H1 (cell line): ENCODE data around the gene DKK3. TPM values are rescaled to one million over a fixed set of nuclear protein-coding genes. Genes with fewer than 3 reads are reported as not detected.

Source experiments
- CTCF ChIA-PET: fragments of 300-600 bp; sonication (Branson Sonifier 250); formaldehyde crosslinking; loops from one replicate; lab custom pipeline; 2021; ENCODE audit not compliant: partially characterized antibody; lab: Charles Lee
- POLR2A ChIA-PET: fragments of 300-600 bp; sonication (Branson Sonifier 250); formaldehyde crosslinking; loops from one replicate; lab custom pipeline; 2021; ENCODE audit warnings: inconsistent platforms; ENCODE audit not compliant: partially characterized antibody; lab: Charles Lee
- DNase-seq, 2 experiments: peaks; one replicate each; pipeline versions ENCODE4 v3.0.0 to v3.0.0-alpha.2; 2010 to 2022; ENCODE audit warnings: low spot score in 2 of 2, low read depth in 1 of 2, mixed read lengths in 1 of 2
- FAIRE-seq: peaks from 2 replicates; lab custom pipeline; 2011; peaks lifted over from hg19 to GRCh38; lab: Jason Lieb, UNC
- H2AFZ ChIP-seq: 2 replicates; pipeline ENCODE4 v1.8.1; 2012; ENCODE audit warnings: low read length, inconsistent platforms
- H2AK5ac ChIP-seq: 2 replicates; pipeline ENCODE4 v1.6.1; 2013; ENCODE audit warnings: low read depth, low read length
- H2BK120ac ChIP-seq: replicated peaks from 2 replicates; pipeline ENCODE3; 2013; ENCODE audit warnings: low read depth, low read length, inconsistent platforms
- H2BK12ac ChIP-seq: 2 replicates; pipeline ENCODE4 v1.6.1; 2013; ENCODE audit warnings: low read depth, low read length
- H2BK15ac ChIP-seq: 2 replicates; pipeline ENCODE4 v1.6.1; 2013; ENCODE audit warnings: low read length
- H2BK20ac ChIP-seq: 2 replicates; pipeline ENCODE4 v1.6.1; 2013; ENCODE audit warnings: low read length
- H2BK5ac ChIP-seq: 2 replicates; pipeline ENCODE4 v1.6.1; 2013; ENCODE audit warnings: low read depth, low read length
- H3K14ac ChIP-seq: 2 replicates; pipeline ENCODE4 v1.6.1; 2013; ENCODE audit warnings: inconsistent platforms; ENCODE audit not compliant: insufficient read length
- H3K18ac ChIP-seq: 2 replicates; pipeline ENCODE4 v1.6.1; 2013; ENCODE audit warnings: low read length; ENCODE audit errors: extremely low read depth
- H3K23ac ChIP-seq: 2 replicates; pipeline ENCODE4 v1.6.1; 2013; ENCODE audit warnings: inconsistent platforms; ENCODE audit not compliant: insufficient read length
- H3K23me2 ChIP-seq: 2 replicates; pipeline ENCODE4 v1.6.1; 2013; ENCODE audit warnings: low read depth, low read length
- H3K27ac ChIP-seq: 2 replicates; pipeline ENCODE4 v1.6.1; 2011; ENCODE audit warnings: low read depth, low read length, inconsistent platforms
- H3K27me3 ChIP-seq, 4 experiments: replicated peaks in 1 of 4; 1 replicate in 1 of 4; 2 replicates in 3 of 4; pipeline versions ENCODE4 v1.6.1 to v1.8.1; 2011 to 2013; ENCODE audit warnings: low read length in 3 of 4, mild to moderate bottlenecking in 3 of 4, inconsistent platforms in 2 of 4, mixed read lengths in 2 of 4, moderate library complexity in 1 of 4; ENCODE audit not compliant: control insufficient read depth in 3 of 4, insufficient read depth in 3 of 4; ENCODE audit errors: extremely low read depth in 1 of 4
- H3K36me3 ChIP-seq, 4 experiments: 2 replicates each; pipeline versions ENCODE4 v1.6.1 to v1.8.1; 2011 to 2013; ENCODE audit warnings: mild to moderate bottlenecking in 4 of 4, low read length in 3 of 4, moderate library complexity in 2 of 4, control low read depth in 1 of 4, inconsistent platforms in 1 of 4; ENCODE audit not compliant: insufficient read depth in 4 of 4, control insufficient read depth in 2 of 4
- H3K4ac ChIP-seq: replicated peaks from 2 replicates; pipeline ENCODE3; 2013; ENCODE audit warnings: low read length, low read depth, mixed read lengths, inconsistent platforms; ENCODE audit not compliant: insufficient read length
- H3K4me1 ChIP-seq, 4 experiments: replicated peaks in 1 of 4; 1 replicate in 1 of 4; 2 replicates in 3 of 4; pipeline versions ENCODE4 v1.6.1 to v1.8.1; 2011 to 2013; ENCODE audit warnings: low read length in 3 of 4, inconsistent platforms in 2 of 4, mixed read lengths in 1 of 4; ENCODE audit not compliant: insufficient read depth in 4 of 4, control insufficient read depth in 3 of 4
- H3K4me2 ChIP-seq, 2 experiments: 2 replicates each; pipeline versions ENCODE4 v1.6.1 to v1.8.1; 2011 to 2013; ENCODE audit warnings: low read depth in 2 of 2, low read length in 2 of 2, control low read depth in 1 of 2, inconsistent platforms in 1 of 2, mild to moderate bottlenecking in 1 of 2; ENCODE audit not compliant: insufficient read depth in 1 of 2
- H3K4me3 ChIP-seq, 4 experiments: fragments of 200-600, 300-600 bp in 1 of 4; sonication (generic), shearing (Covaris generic), sonication (Bioruptor Twin) in 1 of 4; 2 replicates each; pipeline versions ENCODE4 v1.5.1 to v1.8.1; 2011 to 2016; ENCODE audit warnings: low read length in 4 of 4, low read depth in 3 of 4, control low read depth in 2 of 4, inconsistent platforms in 2 of 4, mild to moderate bottlenecking in 2 of 4, mixed read lengths in 1 of 4, moderate library complexity in 1 of 4; ENCODE audit not compliant: insufficient read depth in 2 of 4; ENCODE audit errors: extremely low read depth in 1 of 4
- H3K56ac ChIP-seq: replicated peaks from 2 replicates; pipeline ENCODE3; 2013; ENCODE audit warnings: low read depth, mild to moderate bottlenecking, mixed read lengths, low read length, inconsistent platforms; ENCODE audit not compliant: insufficient read length
- H3K79me1 ChIP-seq: 2 replicates; pipeline ENCODE4 v1.6.1; 2013; ENCODE audit warnings: low read depth, low read length, control low read depth
- H3K79me2 ChIP-seq, 2 experiments: 2 replicates each; pipeline versions ENCODE4 v1.6.1 to v1.8.1; 2012 to 2013; ENCODE audit warnings: low read length in 2 of 2, mild to moderate bottlenecking in 2 of 2, inconsistent platforms in 1 of 2; ENCODE audit not compliant: insufficient read depth in 2 of 2, control insufficient read depth in 1 of 2
- H3K9ac ChIP-seq, 4 experiments: replicated peaks in 1 of 4; 1 replicate in 1 of 4; 2 replicates in 3 of 4; pipeline versions ENCODE4 v1.6.1 to v1.8.1; 2011 to 2013; ENCODE audit warnings: low read depth in 3 of 4, low read length in 3 of 4, control low read depth in 2 of 4, mild to moderate bottlenecking in 2 of 4, moderate library complexity in 2 of 4, inconsistent platforms in 1 of 4; ENCODE audit errors: extremely low read depth in 1 of 4
- H3K9me3 ChIP-seq, 2 experiments: 2 replicates each; pipeline versions ENCODE4 v1.6.1 to v1.8.1; 2012 to 2013; ENCODE audit warnings: mild to moderate bottlenecking in 2 of 2, moderate library complexity in 2 of 2, control low read depth in 1 of 2, inconsistent platforms in 1 of 2, low read depth in 1 of 2, low read length in 1 of 2, mixed read lengths in 1 of 2; ENCODE audit not compliant: insufficient read depth in 2 of 2
- H4K20me1 ChIP-seq, 2 experiments: replicated peaks in 1 of 2; 2 replicates each; pipeline versions ENCODE3 to v1.8.1; 2011 to 2013; ENCODE audit warnings: inconsistent platforms in 2 of 2, low read length in 2 of 2, mild to moderate bottlenecking in 1 of 2; ENCODE audit not compliant: insufficient read depth in 2 of 2, control insufficient read depth in 1 of 2
- H4K5ac ChIP-seq: 2 replicates; pipeline ENCODE4 v1.6.1; 2013; ENCODE audit warnings: low read length, low read depth, mixed read lengths, inconsistent platforms; ENCODE audit not compliant: insufficient read length
- H4K8ac ChIP-seq: 2 replicates; pipeline ENCODE4 v1.8.0; 2013; ENCODE audit warnings: mild to moderate bottlenecking, moderate library complexity, low read length, inconsistent platforms; ENCODE audit not compliant: insufficient read depth; ENCODE audit errors: extremely low read depth
- H4K91ac ChIP-seq: replicated peaks from 2 replicates; pipeline ENCODE3; 2013; ENCODE audit warnings: low read length, mixed read lengths, inconsistent platforms; ENCODE audit not compliant: insufficient read length
- TEAD4 ChIP-seq: IDR thresholded peaks from 2 replicates; pipeline ENCODE4 v1.6.1; 2012; ENCODE audit warnings: low read depth, low read length, inconsistent platforms, mixed read lengths
- WGBS, 2 experiments: shearing (Covaris generic) in 1 of 2; methylation state at CpG; one replicate each; pipeline versions ENCODE4 v1.1.6 to v1.1.7; 2013 to 2015; ENCODE audit warnings: low lambda C conversion rate in 2 of 2, mixed read lengths in 2 of 2, inconsistent platforms in 1 of 2, low coverage in 1 of 2, missing lambda C conversion rate in 1 of 2; ENCODE audit not compliant: insufficient replicate concordance in 2 of 2, insufficient coverage in 1 of 2, insufficient read length in 1 of 2; ENCODE audit errors: extremely low coverage in 1 of 2, missing lambda C conversion rate in 1 of 2; 5-methylcytosine and 5-hydroxymethylcytosine counted together
- polyA plus RNA-seq, 7 experiments: library from polyadenylated mRNA; depleted of rRNA in 3 of 7; stranded (reverse) in 5 of 7; unstranded in 2 of 7; fragments of >200 nt in 5 of 7; fragments of 200-250 nt in 2 of 7; gene quantifications; 1 replicate in 5 of 7; 2 replicates in 1 of 7; 4 replicates in 1 of 7; pipeline versions ENCODE4 v1.2.1 to v1.2.3, GENCODE V29; 2011 to 2013; ENCODE audit warnings: missing spikeins in 2 of 7, mixed read lengths in 2 of 7
- total RNA-seq: library from RNA; stranded (reverse); fragmentation: NEBNext Ultra II Directional; extraction: Animal tissue kit (Norgen Biotek cat#: 25700); gene quantifications from 2 replicates; pipeline ENCODE4 v1.2.1, GENCODE V29; 2021

Gene DKK3
- total and polyA plus RNA-seq, 2 of the 8 experiments (the other 6 are each of a cell fraction or from before 2014, with no cell fraction given), result 30.0 to 40.1 TPM

GRCh38 chr11:12017243-12017678, 8.8 kb upstream of the DKK3 start:
- no peak overlapping the region for H3K14ac ChIP-seq
- H4K8ac ChIP-seq, result no peak overlapping the region
- no peak overlapping the region for H4K5ac ChIP-seq
- H3K23ac ChIP-seq, result no peak overlapping the region
- H3K4me1 ChIP-seq, result peaks cover 0 to 3% (median 0%) of the 10 kb centered on the region in 4 experiments; a peak in 2 of 7 replicates
- FAIRE-seq (no peak), DNase-seq (no peak)
- no peak overlapping the region for H2AFZ ChIP-seq
- H3K27me3 ChIP-seq, result no peaks in the 10 kb centered on the region
- H4K91ac ChIP-seq, result no peak overlapping the region
- no peak for TF ChIP-seq TEAD4
- no peaks in the 10 kb centered on the region for H3K79me2 ChIP-seq
- H2BK20ac ChIP-seq, result no peak overlapping the region
- no peak overlapping the region for H3K4ac ChIP-seq
- CTCF ChIA-PET, result interaction anchor here (0.6 to 3.3 kb wide), 5 partner anchors 27 to 50 kb away, joined by 3 to 12 read pairs (median 4); no protein-coding TSS in a partner anchor
- no peak overlapping the region for H2AK5ac ChIP-seq
- no peaks in the 10 kb centered on the region for H3K79me1 ChIP-seq
- no peak overlapping the region for H3K56ac ChIP-seq
- no peak overlapping the region for H3K9ac ChIP-seq
- H3K18ac ChIP-seq, result no peak overlapping the region
- H2BK120ac ChIP-seq, result no peak overlapping the region
- no peaks in the 10 kb centered on the region for H4K20me1 ChIP-seq
- 67% methylated on average over 5 of the region's 5 CpGs; no CpG with 5 or more reads in 1 of the 2 experiments for WGBS, 2 experiments
- H2BK15ac ChIP-seq, result no peak overlapping the region
- no peaks in the 10 kb centered on the region for H3K36me3 ChIP-seq
- no peak overlapping the region for H3K4me2 ChIP-seq
- H2BK12ac ChIP-seq, result no peak overlapping the region
- no peak overlapping the region for H3K27ac ChIP-seq
- H3K9me3 ChIP-seq, result no peaks in the 10 kb centered on the region
- POLR2A ChIA-PET, result no interaction called here
- no peak overlapping the region for H3K4me3 ChIP-seq
- H3K23me2 ChIP-seq, result no peaks in the 10 kb centered on the region
- no peak overlapping the region for H2BK5ac ChIP-seq
